ENCODE measurements around the gene NFATC2IP. TPM values are rescaled to one million over a fixed set of nuclear protein-coding genes. Genes with fewer than 3 reads are reported as not detected.
"Not testable (repeated sequence)": the region's sequence is repeated elsewhere in the genome, so short reads cannot be mapped to it uniquely, and the experiment has no call there.

Gene NFATC2IP
- total RNA-seq, 1 experiment from 2014 or later = 73.0 TPM

GRCh38 chr16:28964072-28964471, 13.3 kb downstream of the NFATC2IP start:
- no peaks in the 10 kb centered on the region for H3K9me3 ChIP-seq (ENCODE audit: insufficient read depth, low read depth)
- no peaks in the 10 kb centered on the region for H3K9me2 ChIP-seq (ENCODE audit: insufficient read depth)
- no peaks in the 10 kb centered on the region for H4K20me1 ChIP-seq (ENCODE audit: insufficient read depth)
- ChIA-PET CTCF (no interaction called here), POLR2A (ENCODE audit: unreplicated experiment) (no interaction called here)
- H3K36me3 ChIP-seq (ENCODE audit: low read depth) = no peaks in the 10 kb centered on the region
- no peaks in the 10 kb centered on the region for H3K79me2 ChIP-seq (ENCODE audit: low read depth)
- no peaks in the 10 kb centered on the region for H3K27me3 ChIP-seq (ENCODE audit: insufficient read depth, low read depth)
- H3K4me3 ChIP-seq = no peak overlapping the region
- no TSS peak for BruUV-seq (replicated peaks)
- TF ChIP-seq EZH2 (IDR thresholded peaks at IDR 0.05; ENCODE audit: low read depth) (no peak), CTCF (conservative IDR thresholded peaks at IDR 0.05) (no peak)
- intact Hi-C loops (cut with micrococcal nuclease; ENCODE audit: unreplicated experiment) = no loop called here
- no peak overlapping the region for H3K4me2 ChIP-seq
- H3F3A ChIP-seq (ENCODE audit: insufficient read depth, low read depth) = peaks cover 13% of the 10 kb centered on the region; the same call in 1 of the 2 replicates
- DNase-seq = no peak
- H3K4me1 ChIP-seq (replicated peaks; ENCODE audit: insufficient read depth) = no peaks in the 10 kb centered on the region
- no peak overlapping the region for H2AFZ ChIP-seq
- no peak overlapping the region for H3K27ac ChIP-seq

GRCh38 chr16:28964496-28964895, 13.8 kb downstream of the NFATC2IP start:
- no peak overlapping the region for H2AFZ ChIP-seq
- H3K4me2 ChIP-seq = no peak overlapping the region
- no peak for TF ChIP-seq CTCF (conservative IDR thresholded peaks at IDR 0.05)
- TF ChIP-seq EZH2 (IDR thresholded peaks at IDR 0.05; ENCODE audit: low read depth) = no peak
- H3K36me3 ChIP-seq (ENCODE audit: low read depth) = no peaks in the 10 kb centered on the region
- H3K4me1 ChIP-seq (replicated peaks; ENCODE audit: insufficient read depth) = no peaks in the 10 kb centered on the region
- CTCF ChIA-PET = no interaction called here
- intact Hi-C loops (cut with micrococcal nuclease; ENCODE audit: unreplicated experiment) = no loop called here
- no peak overlapping the region for H3K4me3 ChIP-seq
- no peak for DNase-seq
- H3K27ac ChIP-seq = no peak overlapping the region
- no peaks in the 10 kb centered on the region for H3K79me2 ChIP-seq (ENCODE audit: low read depth)
- peaks cover 13% of the 10 kb centered on the region; the same call in 1 of the 2 replicates for H3F3A ChIP-seq (ENCODE audit: insufficient read depth, low read depth)
- no peaks in the 10 kb centered on the region for H4K20me1 ChIP-seq (ENCODE audit: insufficient read depth)
- H3K27me3 ChIP-seq (ENCODE audit: insufficient read depth, low read depth) = no peaks in the 10 kb centered on the region
- no peaks in the 10 kb centered on the region for H3K9me2 ChIP-seq (ENCODE audit: insufficient read depth)
- POLR2A ChIA-PET (ENCODE audit: unreplicated experiment) = no interaction called here
- BruUV-seq (replicated peaks) = no TSS peak
- H3K9me3 ChIP-seq (ENCODE audit: insufficient read depth, low read depth) = no peaks in the 10 kb centered on the region

GRCh38 chr16:28967156-28967555, 16.4 kb downstream of the NFATC2IP start:
- no peak overlapping the region for H2AFZ ChIP-seq
- H3K4me3 ChIP-seq = no peak overlapping the region
- no peaks in the 10 kb centered on the region for H3K27me3 ChIP-seq (ENCODE audit: insufficient read depth, low read depth)
- peaks cover 13% of the 10 kb centered on the region; the same call in 1 of the 2 replicates for H3F3A ChIP-seq (ENCODE audit: insufficient read depth, low read depth)
- no peak for TF ChIP-seq CTCF (conservative IDR thresholded peaks at IDR 0.05)
- no peak for TF ChIP-seq EZH2 (IDR thresholded peaks at IDR 0.05; ENCODE audit: low read depth)
- no peak overlapping the region for H3K27ac ChIP-seq
- H4K20me1 ChIP-seq (ENCODE audit: insufficient read depth) = no peaks in the 10 kb centered on the region
- no peaks in the 10 kb centered on the region for H3K36me3 ChIP-seq (ENCODE audit: low read depth)
- CTCF ChIA-PET = no interaction called here
- intact Hi-C loops (cut with micrococcal nuclease; ENCODE audit: unreplicated experiment) = no loop called here
- H3K79me2 ChIP-seq (ENCODE audit: low read depth) = no peaks in the 10 kb centered on the region
- no peak overlapping the region for H3K4me2 ChIP-seq
- H3K4me1 ChIP-seq (replicated peaks; ENCODE audit: insufficient read depth) = no peaks in the 10 kb centered on the region
- DNase-seq = no peak
- H3K9me3 ChIP-seq (ENCODE audit: insufficient read depth, low read depth) = no peaks in the 10 kb centered on the region
- BruUV-seq (replicated peaks) = no TSS peak
- H3K9me2 ChIP-seq (ENCODE audit: insufficient read depth) = no peaks in the 10 kb centered on the region
- POLR2A ChIA-PET (ENCODE audit: unreplicated experiment) = no interaction called here

GRCh38 chr16:28969696-28970095, 19.0 kb downstream of the NFATC2IP start:
- DNase-seq; H4K20me1 ChIP-seq (ENCODE audit: insufficient read depth); H3K4me3 ChIP-seq; H3K27ac ChIP-seq; CTCF ChIA-PET; H3K4me1 ChIP-seq (replicated peaks; ENCODE audit: insufficient read depth); H3K36me3 ChIP-seq (ENCODE audit: low read depth); POLR2A ChIA-PET (ENCODE audit: unreplicated experiment); H3K27me3 ChIP-seq (ENCODE audit: insufficient read depth, low read depth); H3K79me2 ChIP-seq (ENCODE audit: low read depth); H2AFZ ChIP-seq; H3K9me3 ChIP-seq (ENCODE audit: insufficient read depth, low read depth); BruUV-seq (replicated peaks); H3K4me2 ChIP-seq; H3K9me2 ChIP-seq (ENCODE audit: insufficient read depth): not testable (repeated sequence)
- peaks cover 22% of the 10 kb centered on the region; the same call in 1 of the 2 replicates for H3F3A ChIP-seq (ENCODE audit: insufficient read depth, low read depth)
- intact Hi-C loops (cut with micrococcal nuclease; ENCODE audit: unreplicated experiment) = loop anchor here (10.0 kb wide), 1 partner anchor 755 kb away; no protein-coding TSS in a partner anchor
